K562 (cell line): ENCODE measurements around the gene NAP1L4. TPM values are rescaled to one million over a fixed set of nuclear protein-coding genes. Genes with fewer than 3 reads are reported as not detected.

Experiments used
- CHCHD3 ChIP-seq: fragments of 250-450 bp; sonication (Bioruptor Pico); IDR thresholded peaks from 2 replicates; pipeline ENCODE4 v2.1.2; 2022; ENCODE audit warnings: mild to moderate bottlenecking
- DMBX1 ChIP-seq: fragments of 250-450 bp; sonication (Bioruptor Pico); IDR thresholded peaks from 2 replicates; pipeline ENCODE4 v1.8.0; 2022; ENCODE audit warnings: inconsistent platforms, mild to moderate bottlenecking, moderate library complexity, borderline replicate concordance
- ETV5 ChIP-seq: sonication (generic); formaldehyde crosslinking; IDR thresholded peaks from 2 replicates; pipeline ENCODE4 v1.4.0; 2020; ENCODE audit warnings: low read depth, mild to moderate bottlenecking, missing genetic modification reagents
- GATAD2B ChIP-seq: fragments of 450-650 bp; IDR thresholded peaks from 2 replicates; pipeline ENCODE4 v1.6.1; 2017; ENCODE audit warnings: mild to moderate bottlenecking, borderline replicate concordance
- KAT7 ChIP-seq: sonication (generic); formaldehyde crosslinking; IDR thresholded peaks from 2 replicates; pipeline ENCODE4 v1.8.0; 2022; ENCODE audit warnings: missing genetic modification reagents, mild to moderate bottlenecking, borderline replicate concordance
- MYC ChIP-seq, 2 experiments: fragments of 250-450 bp in 1 of 2; sonication (Bioruptor Pico) in 1 of 2; IDR thresholded peaks; 2 replicates each; pipeline versions ENCODE4 v1.5.1 to v1.6.1; 2012 to 2021; ENCODE audit warnings: low read depth in 2 of 2, borderline replicate concordance in 1 of 2, improper control_type of control experiment in 1 of 2, low read length in 1 of 2, mild to moderate bottlenecking in 1 of 2, moderate library complexity in 1 of 2
- PHF21A ChIP-seq: fragments of 450-650 bp; IDR thresholded peaks from 2 replicates; pipeline ENCODE4 v1.6.1; 2017; ENCODE audit warnings: low read depth, borderline replicate concordance
- RBM34 ChIP-seq: fragments of 200-400 bp; formaldehyde crosslinking; IDR thresholded peaks from 2 replicates; pipeline ENCODE4 v1.6.1; 2018; ENCODE audit warnings: low read length, borderline replicate concordance; ENCODE audit not compliant: insufficient read depth
- RFX7 ChIP-seq: fragments of 250-450 bp; sonication (Bioruptor Pico); IDR thresholded peaks from 2 replicates; pipeline ENCODE4 v1.5.1; 2021; ENCODE audit warnings: mild to moderate bottlenecking
- SAFB2 ChIP-seq: fragments of 200-400 bp; formaldehyde crosslinking; IDR thresholded peaks from 2 replicates; pipeline ENCODE4 v1.6.1; 2018; ENCODE audit warnings: borderline replicate concordance, low read length, low read depth, moderate library complexity; ENCODE audit not compliant: severe bottlenecking
- STAT5A ChIP-seq: IDR thresholded peaks from 2 replicates; pipeline ENCODE4 v1.6.1; 2012; ENCODE audit warnings: low read length, inconsistent platforms, borderline replicate concordance
- TAF15 ChIP-seq: fragments of 200-400 bp; formaldehyde crosslinking; IDR thresholded peaks from 2 replicates; pipeline ENCODE4 v1.6.1; 2017; ENCODE audit warnings: mild to moderate bottlenecking, low read depth, low read length, moderate library complexity
- YY1 ChIP-seq, 3 experiments: IDR thresholded peaks; 2 replicates each; pipeline ENCODE4 v1.6.1; 2011; ENCODE audit warnings: low read length in 2 of 3, mild to moderate bottlenecking in 2 of 3, moderate library complexity in 2 of 3, borderline replicate concordance in 1 of 3, control low read depth in 1 of 3, low read depth in 1 of 3; ENCODE audit not compliant: insufficient read depth in 3 of 3, insufficient replicate concordance in 2 of 3, control insufficient read depth in 1 of 3, insufficient read length in 1 of 3; ENCODE audit errors: extremely low read depth in 1 of 3
- ZNF41 ChIP-seq: fragments of 250-450 bp; sonication (Bioruptor Pico); conservative IDR thresholded peaks from 2 replicates; pipeline ENCODE4 v1.4.0; 2020; ENCODE audit warnings: mild to moderate bottlenecking
- ZNF778 ChIP-seq: fragments of 450-650 bp; formaldehyde crosslinking; IDR thresholded peaks from 2 replicates; pipeline ENCODE4 v1.4.0; 2020; ENCODE audit warnings: mild to moderate bottlenecking, moderate library complexity
- polyA plus RNA-seq, 8 experiments: library from polyadenylated mRNA; depleted of rRNA in 4 of 8; stranded (reverse) in 5 of 8; unstranded in 3 of 8; fragments of >200 nt; fragmentation: Nextera tagmentation in 2 of 8; fragmentation: Illumina TruSeq in 1 of 8; extraction: Ambion mirVana in 2 of 8; extraction: Trizol in 1 of 8; gene quantifications; 2 replicates each; pipeline versions ENCODE4 v1.2.1 to v1.2.3, GENCODE V29; 2011 to 2014; ENCODE audit warnings: inconsistent platforms in 1 of 8, missing spikeins in 1 of 8
- total RNA-seq, 7 experiments: library from RNA; depleted of rRNA in 6 of 7; stranded (reverse); fragments of >200 nt in 6 of 7; fragmentation: Illumina TruSeq in 2 of 7; extraction: Trizol in 2 of 7; gene quantifications; 2 replicates each; pipeline versions ENCODE4 v1.2.1 to v1.2.3, GENCODE V29; 2011 to 2021; ENCODE audit warnings: low replicate concordance in 1 of 7
- TF ChIP-seq, protein P1 (sequence below): fragments of 250-450 bp; sonication (Bioruptor Pico); IDR thresholded peaks from 2 replicates; pipeline ENCODE4 v1.8.0; 2021; ENCODE audit warnings: mild to moderate bottlenecking, moderate library complexity
- TF ChIP-seq, protein P2 (sequence below): fragments of 250-450 bp; sonication (Bioruptor Pico); IDR thresholded peaks from 2 replicates; pipeline ENCODE4 v1.8.0; 2022; ENCODE audit warnings: inconsistent platforms, mild to moderate bottlenecking, moderate library complexity, borderline replicate concordance
- TF ChIP-seq, protein P3 (sequence below): fragments of 450-650 bp; IDR thresholded peaks from 2 replicates; pipeline ENCODE4 v1.6.1; 2017; ENCODE audit warnings: mild to moderate bottlenecking, moderate library complexity
- TF ChIP-seq, protein P4 (sequence below), 2 experiments: fragments of 250-450 bp in 1 of 2; fragments of 450-650 bp in 1 of 2; sonication (Bioruptor Pico) in 1 of 2; IDR thresholded peaks; 2 replicates each; pipeline versions ENCODE4 v1.6.1 to v1.8.0; 2016 to 2021; ENCODE audit warnings: mild to moderate bottlenecking in 2 of 2, moderate library complexity in 2 of 2, missing compliant biosample characterization in 1 of 2, missing genetic modification characterization in 1 of 2

NAP1L4 gene
- total and polyA plus RNA-seq, 9 of the 15 experiments (the other 6 are each of a cell fraction or from before 2014, with no cell fraction given): 34.1 to 237 (median 179) TPM

DNA sequence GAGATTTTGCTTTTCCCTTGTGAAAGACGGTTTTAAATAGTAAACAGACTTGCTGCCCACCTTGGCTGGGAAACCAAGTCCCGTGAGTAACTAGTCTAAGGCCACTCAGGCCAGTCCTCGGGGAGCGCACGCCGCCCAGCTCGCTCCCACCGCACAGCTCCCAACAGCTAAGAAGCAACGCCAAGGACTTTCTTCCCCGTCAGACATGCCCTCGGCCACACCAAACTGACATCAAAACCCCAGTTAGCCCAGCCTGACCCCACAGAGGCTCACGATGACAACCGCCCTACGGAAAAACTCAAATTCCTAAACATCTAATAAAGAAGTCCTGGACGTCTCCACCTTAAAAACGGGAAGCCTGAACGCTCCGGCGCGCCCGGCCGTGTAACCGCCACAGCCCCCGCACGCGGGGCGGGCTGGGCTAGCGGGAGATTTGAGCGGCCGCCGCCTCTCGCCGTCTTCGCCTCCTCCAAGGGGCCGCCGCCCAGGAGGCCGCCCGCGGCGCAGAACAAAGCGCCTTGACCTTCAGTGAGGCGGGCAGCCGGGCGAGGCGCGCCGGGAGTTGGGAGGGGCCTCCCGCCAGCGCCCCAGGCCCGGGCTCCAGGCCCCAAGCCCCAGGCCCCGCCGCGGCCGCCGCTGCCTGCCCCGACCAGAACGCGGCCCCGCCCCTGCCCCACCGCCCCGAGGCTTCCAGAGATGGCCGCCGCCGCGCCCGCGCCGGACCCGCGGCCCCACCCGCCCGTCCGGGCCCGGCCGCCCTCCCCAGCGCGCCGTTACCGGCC lies 486 bp downstream of the NAP1L4 start (continued):
- TF ChIP-seq, protein P1, sequence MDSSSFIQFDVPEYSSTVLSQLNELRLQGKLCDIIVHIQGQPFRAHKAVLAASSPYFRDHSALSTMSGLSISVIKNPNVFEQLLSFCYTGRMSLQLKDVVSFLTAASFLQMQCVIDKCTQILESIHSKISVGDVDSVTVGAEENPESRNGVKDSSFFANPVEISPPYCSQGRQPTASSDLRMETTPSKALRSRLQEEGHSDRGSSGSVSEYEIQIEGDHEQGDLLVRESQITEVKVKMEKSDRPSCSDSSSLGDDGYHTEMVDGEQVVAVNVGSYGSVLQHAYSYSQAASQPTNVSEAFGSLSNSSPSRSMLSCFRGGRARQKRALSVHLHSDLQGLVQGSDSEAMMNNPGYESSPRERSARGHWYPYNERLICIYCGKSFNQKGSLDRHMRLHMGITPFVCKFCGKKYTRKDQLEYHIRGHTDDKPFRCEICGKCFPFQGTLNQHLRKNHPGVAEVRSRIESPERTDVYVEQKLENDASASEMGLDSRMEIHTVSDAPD (CRISPR knock-in tag): no peak
- TF ChIP-seq, protein P2, sequence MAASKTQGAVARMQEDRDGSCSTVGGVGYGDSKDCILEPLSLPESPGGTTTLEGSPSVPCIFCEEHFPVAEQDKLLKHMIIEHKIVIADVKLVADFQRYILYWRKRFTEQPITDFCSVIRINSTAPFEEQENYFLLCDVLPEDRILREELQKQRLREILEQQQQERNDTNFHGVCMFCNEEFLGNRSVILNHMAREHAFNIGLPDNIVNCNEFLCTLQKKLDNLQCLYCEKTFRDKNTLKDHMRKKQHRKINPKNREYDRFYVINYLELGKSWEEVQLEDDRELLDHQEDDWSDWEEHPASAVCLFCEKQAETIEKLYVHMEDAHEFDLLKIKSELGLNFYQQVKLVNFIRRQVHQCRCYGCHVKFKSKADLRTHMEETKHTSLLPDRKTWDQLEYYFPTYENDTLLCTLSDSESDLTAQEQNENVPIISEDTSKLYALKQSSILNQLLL (CRISPR knock-in tag): no peak
- no peak for TF ChIP-seq KAT7 (CRISPR knock-in tag)
- TF ChIP-seq ZNF41 (CRISPR knock-in tag): no peak
- TF ChIP-seq MYC (IDR thresholded peaks at IDR 0.05; ENCODE audit: low read depth, low read length): peak; percentile 36; the same call in 1 of the 2 replicates
- TF ChIP-seq MYC (CRISPR knock-in tag; IDR thresholded peaks at IDR 0.05; ENCODE audit: borderline replicate concordance, low read depth): no peak
- TF ChIP-seq YY1 (IDR thresholded peaks at IDR 0.05; ENCODE audit: borderline replicate concordance in 1 of 3, control insufficient read depth in 1 of 3, extremely low read depth in 1 of 3, insufficient read depth in 3 of 3, insufficient read length in 1 of 3, insufficient replicate concordance in 2 of 3, low read depth in 1 of 3, low read length in 2 of 3): peak in 2 of 3 experiments; percentile 74 to 83
- peak; percentile 79; the same call in 1 of the 2 replicates for TF ChIP-seq GATAD2B
- no peak for TF ChIP-seq TAF15
- no peak for TF ChIP-seq DMBX1 (CRISPR knock-in tag)
- TF ChIP-seq PHF21A: 0 out of 2 replicates have a peak, but pooled peaks have one; percentile 35
- TF ChIP-seq SAFB2: no peak
- TF ChIP-seq, protein P3, sequence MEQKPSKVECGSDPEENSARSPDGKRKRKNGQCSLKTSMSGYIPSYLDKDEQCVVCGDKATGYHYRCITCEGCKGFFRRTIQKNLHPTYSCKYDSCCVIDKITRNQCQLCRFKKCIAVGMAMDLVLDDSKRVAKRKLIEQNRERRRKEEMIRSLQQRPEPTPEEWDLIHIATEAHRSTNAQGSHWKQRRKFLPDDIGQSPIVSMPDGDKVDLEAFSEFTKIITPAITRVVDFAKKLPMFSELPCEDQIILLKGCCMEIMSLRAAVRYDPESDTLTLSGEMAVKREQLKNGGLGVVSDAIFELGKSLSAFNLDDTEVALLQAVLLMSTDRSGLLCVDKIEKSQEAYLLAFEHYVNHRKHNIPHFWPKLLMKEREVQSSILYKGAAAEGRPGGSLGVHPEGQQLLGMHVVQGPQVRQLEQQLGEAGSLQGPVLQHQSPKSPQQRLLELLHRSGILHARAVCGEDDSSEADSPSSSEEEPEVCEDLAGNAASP: no peak
- no peak for TF ChIP-seq RFX7 (CRISPR knock-in tag)
- TF ChIP-seq STAT5A: no peak
- no peak for TF ChIP-seq ZNF778
- no peak for TF ChIP-seq RBM34
- TF ChIP-seq CHCHD3 (CRISPR knock-in tag): no peak
- no peak for TF ChIP-seq ETV5 (CRISPR knock-in tag)
- TF ChIP-seq, protein P4, sequence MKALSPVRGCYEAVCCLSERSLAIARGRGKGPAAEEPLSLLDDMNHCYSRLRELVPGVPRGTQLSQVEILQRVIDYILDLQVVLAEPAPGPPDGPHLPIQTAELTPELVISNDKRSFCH (CRISPR knock-in tag; IDR thresholded peaks at IDR 0.05): no peak
- TF ChIP-seq, protein P4 (tag; IDR thresholded peaks at IDR 0.05): peak; percentile 51; the same call in 1 of the 2 replicates
